ENCODE measurements around the gene AREL1.
A peak's percentile ranks its signal among the peaks of the same experiment; 100 is the strongest.
"Not testable (repeated sequence)": the region's sequence is repeated elsewhere in the genome, so short reads cannot be mapped to it uniquely, and the experiment has no call there.

The AREL1 gene

GRCh38 chr14:74712499-74713394 is at the start of gene AREL1, which contains the start of gene FCF1:
AREL1 (minus strand) TSS chr14:74713080; CDS start chr14:74685615, 27,465 bp downstream.
FCF1 (plus strand) TSS chr14:74713144; CDS start chr14:74713198, 54 bp downstream.
- peak; percentile 61 to 65 for DNase-seq (ENCODE audit: low read depth in 2 of 2, low spot score in 1 of 2)

GRCh38 chr14:74758505-74758904 is 45.6 kb upstream of the AREL1 start:
- not testable (repeated sequence) for DNase-seq (ENCODE audit: low read depth in 2 of 2, low spot score in 1 of 2)

GRCh38 chr14:74756326-74756725 is 43.4 kb upstream of the AREL1 start:
- DNase-seq (ENCODE audit: low read depth in 2 of 2, low spot score in 1 of 2), result no peak

- no peak for DNase-seq (ENCODE audit: low read depth in 2 of 2, low spot score in 1 of 2)
These were observed 42.0 kb upstream of the AREL1 start for GRCh38 chr14:74754899-74755298.

- DNase-seq (ENCODE audit: low read depth in 2 of 2, low spot score in 1 of 2), result no peak
These were observed 41.3 kb upstream of the AREL1 start for GRCh38 chr14:74754157-74754556.

- DNase-seq (ENCODE audit: low read depth in 2 of 2, low spot score in 1 of 2), result no peak
These were observed 34.4 kb upstream of the AREL1 start for GRCh38 chr14:74747237-74747636.

- DNase-seq (ENCODE audit: low read depth in 2 of 2, low spot score in 1 of 2), result no peak
These were observed 26.6 kb upstream of the AREL1 start for GRCh38 chr14:74739293-74740030.

GRCh38 chr14:74737753-74738325 is 25.0 kb upstream of the AREL1 start:
- no peak for DNase-seq (ENCODE audit: low read depth in 2 of 2, low spot score in 1 of 2)

- no peak for DNase-seq (ENCODE audit: low read depth in 2 of 2, low spot score in 1 of 2)
These were observed 22.2 kb upstream of the AREL1 start for GRCh38 chr14:74735125-74735524.

- no peak for DNase-seq (ENCODE audit: low read depth in 2 of 2, low spot score in 1 of 2)
These were observed 20.3 kb upstream of the AREL1 start for GRCh38 chr14:74733221-74733620.

- no peak for DNase-seq (ENCODE audit: low read depth in 2 of 2, low spot score in 1 of 2)
These were observed 19.5 kb upstream of the AREL1 start for GRCh38 chr14:74732387-74732786.

GRCh38 chr14:74723134-74723533 is 10.3 kb upstream of the AREL1 start:
- DNase-seq (ENCODE audit: low read depth in 2 of 2, low spot score in 1 of 2), result no peak

- no peak for DNase-seq (ENCODE audit: low read depth in 2 of 2, low spot score in 1 of 2)
These were observed 7.6 kb upstream of the AREL1 start for GRCh38 chr14:74720526-74720925.

GRCh38 chr14:74713395-74713735 is 485 bp upstream of the AREL1 start:
- DNase-seq (ENCODE audit: low read depth in 2 of 2, low spot score in 1 of 2), result no peak

GRCh38 chr14:74711651-74712050 is 1.2 kb downstream of the AREL1 start:
- no peak for DNase-seq (ENCODE audit: low read depth in 2 of 2, low spot score in 1 of 2)

- DNase-seq (ENCODE audit: low read depth in 2 of 2, low spot score in 1 of 2), result no peak
These were observed 2.4 kb downstream of the AREL1 start for GRCh38 chr14:74710480-74710879.

GRCh38 chr14:74705613-74706500 is 7.0 kb downstream of the AREL1 start:
- DNase-seq (ENCODE audit: low read depth in 2 of 2, low spot score in 1 of 2), result no peak

GRCh38 chr14:74704656-74705055 is 8.2 kb downstream of the AREL1 start:
- no peak for DNase-seq (ENCODE audit: low read depth in 2 of 2, low spot score in 1 of 2)

GRCh38 chr14:74703043-74703442 is 9.8 kb downstream of the AREL1 start:
- no peak for DNase-seq (ENCODE audit: low read depth in 2 of 2, low spot score in 1 of 2)

- no peak for DNase-seq (ENCODE audit: low read depth in 2 of 2, low spot score in 1 of 2)
These were observed 10.6 kb downstream of the AREL1 start for GRCh38 chr14:74702293-74702692.

GRCh38 chr14:74698465-74698864 is 14.4 kb downstream of the AREL1 start:
- DNase-seq (ENCODE audit: low read depth in 2 of 2, low spot score in 1 of 2), result no peak
